Osteoblast (primary cell): Measurements from ENCODE around the gene TECPR1. TPM values are rescaled to one million over a fixed set of nuclear protein-coding genes. Genes with fewer than 3 reads are reported as not detected.

ENCODE experiments used
- DNase-seq: peaks from one replicate; pipeline ENCODE4 v3.0.0; 2011; ENCODE audit warnings: low spot score, mixed read lengths; ENCODE audit not compliant: insufficient read length; ENCODE audit errors: missing footprints
- H2AFZ ChIP-seq: 2 replicates; pipeline ENCODE4 v1.6.0; 2011; ENCODE audit warnings: mild to moderate bottlenecking, low read length
- H3K27ac ChIP-seq: 2 replicates; pipeline ENCODE4 v1.5.1; 2011; ENCODE audit warnings: mild to moderate bottlenecking, low read depth, low read length, moderate library complexity
- H3K27me3 ChIP-seq: 2 replicates; pipeline ENCODE4 v1.6.0; 2012; ENCODE audit warnings: mild to moderate bottlenecking, control low read depth, inconsistent platforms, low read length, moderate library complexity; ENCODE audit not compliant: insufficient read depth
- H3K36me3 ChIP-seq: 2 replicates; pipeline ENCODE4 v1.5.1; 2011; ENCODE audit warnings: mild to moderate bottlenecking, low read length, control low read depth, moderate library complexity; ENCODE audit not compliant: insufficient read depth
- H3K4me1 ChIP-seq: 2 replicates; pipeline ENCODE4 v1.5.1; 2011; ENCODE audit warnings: mild to moderate bottlenecking, low read length, control low read depth, moderate library complexity; ENCODE audit not compliant: insufficient read depth
- H3K4me2 ChIP-seq: 2 replicates; pipeline ENCODE4 v1.6.0; 2011; ENCODE audit warnings: mild to moderate bottlenecking, low read length; ENCODE audit not compliant: insufficient read depth
- H3K4me3 ChIP-seq: fragments of 200-600 bp; sonication (generic); 3 replicates; pipeline ENCODE4 v1.5.1; 2012; ENCODE audit warnings: mild to moderate bottlenecking, low read length, inconsistent platforms; ENCODE audit not compliant: insufficient read depth
- H3K79me2 ChIP-seq: 2 replicates; pipeline ENCODE4 v1.6.0; 2012; ENCODE audit warnings: mild to moderate bottlenecking, low read length, control low read depth, inconsistent platforms; ENCODE audit not compliant: insufficient read depth
- H3K9me3 ChIP-seq: 2 replicates; pipeline ENCODE4 v1.5.1; 2011; ENCODE audit warnings: low read depth, low read length, control low read depth
- H4K20me1 ChIP-seq: 2 replicates; pipeline ENCODE4 v1.6.0; 2012; ENCODE audit warnings: mild to moderate bottlenecking, low read length, control low read depth; ENCODE audit not compliant: insufficient read depth
- CTCF ChIP-seq: IDR thresholded peaks from 2 replicates; pipeline ENCODE4 v1.5.1; 2011; ENCODE audit warnings: mild to moderate bottlenecking, low read depth, low read length, moderate library complexity; ENCODE audit errors: extremely low read depth
- total RNA-seq: library from RNA; depleted of rRNA; stranded (reverse); fragments of >200 nt; gene quantifications from 2 replicates; pipeline ENCODE4 v1.2.3, GENCODE V29; 2012

Gene TECPR1
- total RNA-seq, 1 donor = 20.3 TPM

GRCh38 chr7:98236355-98237185, 15.5 kb downstream of the TECPR1 start:
- Histone ChIP-seq H3K4me1 (no peaks in the 10 kb centered on the region), H3K27ac (no peak overlapping the region)

GRCh38 chr7:98235901-98236300, 16.1 kb downstream of the TECPR1 start:
- Histone ChIP-seq H2AFZ (no peak overlapping the region), H3K27ac (no peak overlapping the region), H4K20me1 (no peaks in the 10 kb centered on the region), H3K9me3 (no peaks in the 10 kb centered on the region), H3K79me2 (no peaks in the 10 kb centered on the region), H3K4me1 (no peaks in the 10 kb centered on the region), H3K4me2 (no peak overlapping the region), H3K27me3 (no peaks in the 10 kb centered on the region), H3K36me3 (peaks cover 16% of the 10 kb centered on the region), H3K4me3 (no peak overlapping the region)
- DNase-seq = peak; percentile 31
- TF ChIP-seq CTCF = no peak

More at GRCh38 chr7:98236355-98237185, 15.5 kb downstream of the TECPR1 start:
- H3K36me3 ChIP-seq = peaks cover 16% of the 10 kb centered on the region
- no peak overlapping the region for H3K4me2 ChIP-seq
- DNase-seq = peak; percentile 41
- H4K20me1 ChIP-seq = no peaks in the 10 kb centered on the region
- H3K79me2 ChIP-seq = no peaks in the 10 kb centered on the region
- H2AFZ ChIP-seq = no peak overlapping the region
- no peaks in the 10 kb centered on the region for H3K27me3 ChIP-seq
- H3K9me3 ChIP-seq = no peaks in the 10 kb centered on the region
- no peak overlapping the region for H3K4me3 ChIP-seq
- TF ChIP-seq CTCF = no peak

GRCh38 chr7:98234429-98235147, 17.4 kb downstream of the TECPR1 start:
- no peak overlapping the region for H3K27ac ChIP-seq
- H3K79me2 ChIP-seq = no peaks in the 10 kb centered on the region
- DNase-seq = peak; percentile 77
- H3K4me1 ChIP-seq = no peaks in the 10 kb centered on the region
- no peaks in the 10 kb centered on the region for H3K9me3 ChIP-seq
- no peak overlapping the region for H3K4me2 ChIP-seq
- H2AFZ ChIP-seq = no peak overlapping the region
- no peak overlapping the region for H3K4me3 ChIP-seq
- TF ChIP-seq CTCF = peak; percentile 12
- no peaks in the 10 kb centered on the region for H3K27me3 ChIP-seq
- peaks cover 10% of the 10 kb centered on the region for H3K36me3 ChIP-seq
- no peaks in the 10 kb centered on the region for H4K20me1 ChIP-seq
